Measurements from ENCODE around the gene LRRC71.

- TF ChIP-seq CTCF (IDR thresholded peaks at IDR 0.05): no peak
- TF ChIP-seq POLR2AphosphoS5 (IDR thresholded peaks at IDR 0.05): no peak
- no peak for TF ChIP-seq EP300 (IDR thresholded peaks at IDR 0.05; ENCODE audit: low read depth)
These were observed 3.4 kb downstream of the LRRC71 start for GRCh38 chr1:156923670-156924477.
